GM10266 (cell line): ENCODE data around the gene CALN1.

ENCODE experiments used
- DNase-seq: peaks from one replicate; pipeline ENCODE4 v3.0.0; 2012; ENCODE audit errors: extremely low spot score
- CTCF ChIP-seq: IDR thresholded peaks from 2 replicates; pipeline ENCODE4 v1.5.1; 2012; ENCODE audit warnings: mild to moderate bottlenecking, low read depth; ENCODE audit not compliant: control insufficient read depth, insufficient read depth; ENCODE audit errors: missing control alignments

Gene CALN1

GRCh38 chr7:72042855-72043254 is 369.3 kb downstream of the CALN1 start:
- no peak for TF ChIP-seq CTCF
- no peak for DNase-seq

- DNase-seq: no peak
- TF ChIP-seq CTCF: no peak
Measured at GRCh38 chr7:72040641-72041040, 371.5 kb downstream of the CALN1 start.

- no peak for TF ChIP-seq CTCF
Measured at GRCh38 chr7:72039460-72039859, 372.7 kb downstream of the CALN1 start.

GRCh38 chr7:72038022-72038732 is 374.0 kb downstream of the CALN1 start:
- DNase-seq: no peak
- TF ChIP-seq CTCF: no peak

More at GRCh38 chr7:72039460-72039859, 372.7 kb downstream of the CALN1 start:
- DNase-seq: no peak

GRCh38 chr7:72037516-72037915 is 374.6 kb downstream of the CALN1 start:
- DNase-seq: no peak
- TF ChIP-seq CTCF: no peak

GRCh38 chr7:72035266-72035665 is 376.9 kb downstream of the CALN1 start:
- no peak for TF ChIP-seq CTCF
- no peak for DNase-seq

- TF ChIP-seq CTCF: no peak
- DNase-seq: no peak
Measured at GRCh38 chr7:72032934-72033333, 379.2 kb downstream of the CALN1 start.
